ENCODE data around the gene MAP3K20.

- TF ChIP-seq, protein P1, sequence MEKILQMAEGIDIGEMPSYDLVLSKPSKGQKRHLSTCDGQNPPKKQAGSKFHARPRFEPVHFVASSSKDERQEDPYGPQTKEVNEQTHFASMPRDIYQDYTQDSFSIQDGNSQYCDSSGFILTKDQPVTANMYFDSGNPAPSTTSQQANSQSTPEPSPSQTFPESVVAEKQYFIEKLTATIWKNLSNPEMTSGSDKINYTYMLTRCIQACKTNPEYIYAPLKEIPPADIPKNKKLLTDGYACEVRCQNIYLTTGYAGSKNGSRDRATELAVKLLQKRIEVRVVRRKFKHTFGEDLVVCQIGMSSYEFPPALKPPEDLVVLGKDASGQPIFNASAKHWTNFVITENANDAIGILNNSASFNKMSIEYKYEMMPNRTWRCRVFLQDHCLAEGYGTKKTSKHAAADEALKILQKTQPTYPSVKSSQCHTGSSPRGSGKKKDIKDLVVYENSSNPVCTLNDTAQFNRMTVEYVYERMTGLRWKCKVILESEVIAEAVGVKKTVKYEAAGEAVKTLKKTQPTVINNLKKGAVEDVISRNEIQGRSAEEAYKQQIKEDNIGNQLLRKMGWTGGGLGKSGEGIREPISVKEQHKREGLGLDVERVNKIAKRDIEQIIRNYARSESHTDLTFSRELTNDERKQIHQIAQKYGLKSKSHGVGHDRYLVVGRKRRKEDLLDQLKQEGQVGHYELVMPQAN (conservative IDR thresholded peaks at IDR 0.05) = no peak
- no peak for TF ChIP-seq CBFB (IDR thresholded peaks at IDR 0.05; ENCODE audit: low read depth)
- no peak for TF ChIP-seq POLR2A (IDR thresholded peaks at IDR 0.05; ENCODE audit: low read depth, low read length)
Measured at GRCh38 chr2:173054466-173054865, 21.2 kb upstream of the MAP3K20 start.
